C4-2B (cell line): Measurements from ENCODE around the gene CD1B.
A peak's percentile ranks its signal among the peaks of the same experiment; 100 is the strongest.

Experiments used
- H3K27ac ChIP-seq: fragments of 450-650 bp; 2 replicates; pipeline ENCODE4 v1.5.1; 2017
- ZFX ChIP-seq: fragments of 450-650 bp; IDR thresholded peaks from 2 replicates; pipeline ENCODE4 v1.6.1; 2017
- TF ChIP-seq, protein P1 (sequence below): fragments of 450-650 bp; conservative IDR thresholded peaks from 2 replicates; pipeline ENCODE4 v1.5.1; 2017; ENCODE audit warnings: mild to moderate bottlenecking

Gene CD1B

DNA sequence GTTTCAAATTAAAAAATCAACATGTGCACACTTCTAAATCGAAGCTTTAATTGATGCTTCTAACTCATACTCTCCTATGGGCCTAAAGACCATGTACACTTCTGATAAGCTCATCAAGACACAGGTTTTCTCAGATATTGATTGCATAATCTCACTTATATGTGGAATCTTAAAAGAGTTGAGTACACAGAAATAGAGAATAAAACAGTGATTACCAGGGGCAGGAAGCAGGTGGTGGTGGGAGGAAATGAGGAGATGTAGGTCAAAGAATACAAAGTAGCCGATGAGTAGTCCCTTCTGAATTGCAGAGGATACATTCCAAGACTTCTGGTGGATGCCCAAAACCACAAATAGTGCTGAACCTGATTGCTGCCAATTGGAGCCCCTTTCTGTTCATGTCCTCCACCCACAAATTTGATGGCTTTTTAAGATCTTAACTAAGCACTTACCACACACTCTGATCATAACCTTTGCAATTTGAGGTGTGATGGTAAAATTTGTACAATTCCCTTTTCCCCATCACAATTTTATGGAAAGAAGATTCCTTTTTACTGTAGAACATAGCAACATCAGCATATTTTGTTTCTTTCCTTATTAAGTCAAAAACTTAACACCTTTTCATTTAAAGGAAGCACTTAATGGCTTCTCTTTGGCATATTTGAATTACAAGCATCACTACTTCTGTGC, 3.3 kb upstream of the CD1B start:
- TF ChIP-seq ZFX = no peak
- TF ChIP-seq, protein P1, sequence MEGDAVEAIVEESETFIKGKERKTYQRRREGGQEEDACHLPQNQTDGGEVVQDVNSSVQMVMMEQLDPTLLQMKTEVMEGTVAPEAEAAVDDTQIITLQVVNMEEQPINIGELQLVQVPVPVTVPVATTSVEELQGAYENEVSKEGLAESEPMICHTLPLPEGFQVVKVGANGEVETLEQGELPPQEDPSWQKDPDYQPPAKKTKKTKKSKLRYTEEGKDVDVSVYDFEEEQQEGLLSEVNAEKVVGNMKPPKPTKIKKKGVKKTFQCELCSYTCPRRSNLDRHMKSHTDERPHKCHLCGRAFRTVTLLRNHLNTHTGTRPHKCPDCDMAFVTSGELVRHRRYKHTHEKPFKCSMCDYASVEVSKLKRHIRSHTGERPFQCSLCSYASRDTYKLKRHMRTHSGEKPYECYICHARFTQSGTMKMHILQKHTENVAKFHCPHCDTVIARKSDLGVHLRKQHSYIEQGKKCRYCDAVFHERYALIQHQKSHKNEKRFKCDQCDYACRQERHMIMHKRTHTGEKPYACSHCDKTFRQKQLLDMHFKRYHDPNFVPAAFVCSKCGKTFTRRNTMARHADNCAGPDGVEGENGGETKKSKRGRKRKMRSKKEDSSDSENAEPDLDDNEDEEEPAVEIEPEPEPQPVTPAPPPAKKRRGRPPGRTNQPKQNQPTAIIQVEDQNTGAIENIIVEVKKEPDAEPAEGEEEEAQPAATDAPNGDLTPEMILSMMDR = no peak
- H3K27ac ChIP-seq = no peak overlapping the region

DNA sequence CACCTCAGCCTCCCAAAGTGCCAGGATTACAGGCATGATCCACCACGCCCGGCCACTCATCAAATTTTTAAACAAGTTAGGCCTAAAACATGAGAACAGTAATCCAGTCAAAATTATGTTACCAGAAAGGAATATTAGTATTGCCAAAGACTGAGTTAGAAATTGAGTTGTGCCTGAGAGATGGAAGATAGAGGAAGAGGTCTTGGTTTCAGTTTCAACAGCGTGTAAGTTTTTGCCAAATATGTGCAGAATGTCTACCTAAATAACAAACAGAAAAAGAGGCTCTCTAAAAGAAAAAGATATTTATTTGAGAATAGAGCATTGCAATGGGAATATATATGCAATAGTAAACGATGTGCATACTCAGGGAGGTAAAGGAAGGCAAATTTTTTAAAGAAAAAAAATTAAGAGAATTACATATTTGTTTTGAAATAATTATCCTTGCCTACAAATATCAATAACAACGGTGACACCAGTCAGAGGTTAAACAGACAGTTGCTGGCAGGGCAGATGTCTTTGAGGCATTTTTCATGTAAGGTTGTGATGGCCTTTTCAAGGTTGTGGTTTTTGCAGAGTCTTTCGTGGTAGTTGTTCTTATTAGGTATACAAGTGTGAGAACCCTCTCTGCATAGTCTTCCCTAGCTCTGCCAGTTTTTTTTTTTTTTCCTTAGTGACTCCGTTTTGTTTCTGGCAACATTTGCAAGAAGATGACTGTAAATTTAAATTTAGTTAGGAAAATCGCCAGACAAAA, 2.2 kb upstream of the CD1B start:
- no peak for TF ChIP-seq ZFX
- TF ChIP-seq, protein P1 = no peak
- H3K27ac ChIP-seq = no peak overlapping the region

DNA sequence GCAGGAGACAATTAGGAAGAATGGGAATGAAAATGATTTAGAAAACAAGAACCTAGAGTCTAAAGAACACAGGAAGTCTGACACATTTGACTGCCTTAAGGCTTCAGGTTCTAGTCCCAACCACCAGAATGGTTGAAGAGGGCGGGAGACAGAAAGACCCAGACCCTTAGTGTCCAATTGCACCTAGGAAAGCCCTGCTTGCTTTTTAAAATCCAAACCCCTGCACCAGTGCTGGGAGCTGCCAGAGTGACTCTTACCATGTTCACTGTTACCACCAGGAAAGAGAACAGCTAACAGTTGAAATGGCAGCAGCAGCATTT, 265 bp downstream of the CD1B start:
- TF ChIP-seq ZFX = no peak
- TF ChIP-seq, protein P1 = no peak
- H3K27ac ChIP-seq = no peak overlapping the region

DNA sequence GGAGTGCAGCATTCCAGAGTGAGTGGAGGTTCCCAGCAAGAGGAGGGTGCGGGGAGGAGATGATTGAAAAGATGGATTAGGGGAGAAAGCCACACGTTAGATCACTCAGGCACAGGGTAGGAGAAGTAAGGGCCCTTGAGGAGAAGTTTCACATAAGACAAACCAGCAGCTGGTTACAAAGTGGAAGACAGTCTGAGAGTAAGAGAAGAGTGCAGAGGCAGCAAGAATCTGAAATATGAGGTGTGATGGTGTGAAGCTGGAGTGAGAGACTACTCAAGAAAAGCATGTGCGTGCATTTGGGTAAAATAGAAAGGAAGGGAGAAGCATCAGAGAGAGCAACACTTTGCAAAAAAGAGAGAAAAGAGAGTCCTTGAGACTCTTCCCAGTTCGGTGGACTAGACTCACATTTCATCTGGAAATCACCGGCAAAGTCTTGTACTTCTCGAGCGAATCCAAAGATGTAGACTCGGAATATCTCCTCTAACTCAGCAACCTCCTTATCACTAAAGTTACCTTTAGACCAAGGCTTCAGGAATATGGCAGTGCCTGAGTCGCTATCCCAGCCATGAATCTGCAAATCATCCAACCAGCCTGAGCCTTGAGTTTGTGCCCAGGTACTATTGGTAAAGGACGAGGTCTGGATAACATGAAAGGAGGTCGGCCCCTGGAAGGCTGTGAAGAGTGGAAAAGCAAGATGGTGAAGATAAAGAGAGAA, 783 bp downstream of the CD1B start:
- no peak overlapping the region for H3K27ac ChIP-seq
- no peak for TF ChIP-seq ZFX
- TF ChIP-seq, protein P1 = no peak

DNA sequence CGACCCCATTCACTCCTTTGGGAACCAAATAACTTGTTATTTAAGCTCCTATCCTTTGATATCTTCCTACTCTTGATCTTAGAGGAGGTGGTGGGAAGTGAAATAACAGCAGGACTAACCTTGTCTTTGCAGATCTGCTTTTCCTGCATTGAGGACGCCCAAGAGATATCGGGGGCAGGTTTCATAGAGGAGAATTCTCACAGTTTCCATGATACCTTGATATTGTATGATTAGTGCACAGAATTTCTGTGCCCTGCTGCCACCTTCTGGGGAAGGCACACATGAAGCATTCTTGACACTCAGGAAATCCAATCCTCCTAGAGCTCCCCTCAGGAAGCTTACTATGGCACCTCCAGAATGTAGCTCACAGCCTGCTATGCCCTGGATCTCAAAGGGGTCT, 1.6 kb downstream of the CD1B start:
- H3K27ac ChIP-seq = no peak overlapping the region
- TF ChIP-seq, protein P1 = peak; percentile 48
- TF ChIP-seq ZFX = no peak

DNA sequence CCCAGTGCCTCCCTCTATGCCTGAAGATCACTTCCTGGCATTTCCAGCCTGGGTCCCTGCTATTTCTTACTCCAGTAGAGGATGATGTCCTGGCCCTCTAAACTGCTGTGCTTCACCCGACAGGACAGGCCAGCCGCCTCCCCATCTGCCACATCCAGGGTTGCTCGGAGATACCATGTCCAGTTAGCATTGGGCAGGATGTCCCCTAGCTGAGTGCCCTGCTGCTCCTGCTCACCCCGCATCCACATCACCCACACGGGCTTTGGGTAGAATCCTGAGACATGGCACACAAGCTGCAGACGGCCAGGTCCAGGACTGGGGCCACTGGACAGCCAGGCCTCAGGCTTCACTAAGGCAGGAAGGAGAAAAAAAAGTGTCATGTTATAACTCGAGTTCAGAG, 2.0 kb downstream of the CD1B start:
- TF ChIP-seq ZFX = no peak
- TF ChIP-seq, protein P1 = no peak
- no peak overlapping the region for H3K27ac ChIP-seq

DNA sequence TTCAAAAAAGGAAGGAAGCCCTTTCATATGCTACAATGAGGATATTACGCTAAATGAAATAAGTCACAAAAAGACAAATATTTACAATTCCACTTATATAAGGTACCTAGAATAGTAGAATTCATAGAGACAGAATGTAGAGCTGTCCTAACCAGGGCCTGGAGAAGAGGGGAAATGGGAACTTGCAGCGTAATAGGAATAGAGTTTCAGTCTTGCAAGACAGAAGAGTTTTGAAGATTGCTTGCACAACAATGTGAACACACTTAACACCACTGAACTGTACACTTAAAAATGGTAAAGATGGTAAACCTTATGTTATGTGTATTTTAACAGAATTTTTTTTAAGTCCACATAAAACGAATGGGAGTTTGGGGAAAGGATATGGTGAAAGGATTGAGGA, 2.9 kb downstream of the CD1B start:
- no peak overlapping the region for H3K27ac ChIP-seq
- TF ChIP-seq ZFX = no peak
- TF ChIP-seq, protein P1 = no peak
